Keratinocyte (primary cell): ENCODE results near the gene RUFY3.

Experiments
- EZH2 ChIP-seq: IDR thresholded peaks from one replicate; pipeline ENCODE4 v1.6.1; 2012; ENCODE audit warnings: inconsistent platforms, mild to moderate bottlenecking, low read length, moderate library complexity
- TF ChIP-seq, protein P1 (sequence below), 3 experiments: IDR thresholded peaks in 1 of 3; conservative IDR thresholded peaks in 1 of 3; optimal IDR thresholded peaks in 1 of 3; 2 replicates in 2 of 3; 3 replicates in 1 of 3; pipeline versions ENCODE3 to v1.5.1; 2011; ENCODE audit warnings: low read length in 3 of 3, mild to moderate bottlenecking in 3 of 3, moderate library complexity in 2 of 3, control low read depth in 1 of 3, inconsistent platforms in 1 of 3; ENCODE audit not compliant: insufficient read depth in 2 of 3; ENCODE audit errors: extremely low read depth in 1 of 3

DNA sequence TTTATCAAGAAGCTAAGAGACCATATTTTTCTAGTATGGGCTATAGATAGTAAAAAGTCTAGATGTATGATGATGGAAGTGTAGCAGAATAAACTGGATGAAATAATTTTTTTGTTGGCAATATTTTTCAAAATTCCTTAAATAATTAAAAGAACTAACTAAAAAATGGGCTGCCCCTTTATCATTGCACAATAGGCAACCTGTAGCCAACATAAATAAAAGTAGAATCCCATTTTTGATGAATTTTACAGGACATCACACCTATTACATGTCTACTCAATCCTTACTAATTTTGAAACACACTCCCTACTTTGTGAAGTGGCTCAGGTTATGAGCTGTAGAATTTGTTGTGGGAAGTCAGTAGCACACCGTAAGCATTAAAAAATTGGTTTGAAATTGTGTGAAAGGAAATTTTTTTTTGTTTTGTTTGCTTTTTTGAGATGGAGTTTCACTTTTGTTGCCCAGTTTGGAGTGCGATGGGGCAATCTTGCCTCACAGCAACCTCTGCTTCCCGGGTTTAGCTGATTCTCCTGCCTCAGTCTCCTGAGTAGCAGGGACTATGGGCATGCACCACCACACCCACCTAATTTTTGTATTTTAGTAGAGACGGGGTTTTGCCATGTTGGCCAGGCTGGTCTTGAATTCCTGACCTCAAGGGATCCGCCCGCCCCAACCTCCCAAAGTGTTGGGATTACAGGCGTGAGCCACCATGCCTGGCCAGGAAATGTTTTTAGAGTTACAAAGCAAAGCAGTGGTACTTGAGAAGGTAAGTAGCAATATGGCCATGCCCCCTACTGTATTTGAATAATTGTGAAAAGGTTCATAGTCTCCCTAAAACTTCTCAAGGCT, 8.9 kb upstream of the RUFY3 start:
- TF ChIP-seq, protein P1, sequence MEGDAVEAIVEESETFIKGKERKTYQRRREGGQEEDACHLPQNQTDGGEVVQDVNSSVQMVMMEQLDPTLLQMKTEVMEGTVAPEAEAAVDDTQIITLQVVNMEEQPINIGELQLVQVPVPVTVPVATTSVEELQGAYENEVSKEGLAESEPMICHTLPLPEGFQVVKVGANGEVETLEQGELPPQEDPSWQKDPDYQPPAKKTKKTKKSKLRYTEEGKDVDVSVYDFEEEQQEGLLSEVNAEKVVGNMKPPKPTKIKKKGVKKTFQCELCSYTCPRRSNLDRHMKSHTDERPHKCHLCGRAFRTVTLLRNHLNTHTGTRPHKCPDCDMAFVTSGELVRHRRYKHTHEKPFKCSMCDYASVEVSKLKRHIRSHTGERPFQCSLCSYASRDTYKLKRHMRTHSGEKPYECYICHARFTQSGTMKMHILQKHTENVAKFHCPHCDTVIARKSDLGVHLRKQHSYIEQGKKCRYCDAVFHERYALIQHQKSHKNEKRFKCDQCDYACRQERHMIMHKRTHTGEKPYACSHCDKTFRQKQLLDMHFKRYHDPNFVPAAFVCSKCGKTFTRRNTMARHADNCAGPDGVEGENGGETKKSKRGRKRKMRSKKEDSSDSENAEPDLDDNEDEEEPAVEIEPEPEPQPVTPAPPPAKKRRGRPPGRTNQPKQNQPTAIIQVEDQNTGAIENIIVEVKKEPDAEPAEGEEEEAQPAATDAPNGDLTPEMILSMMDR (optimal IDR thresholded peaks at IDR 0.05 in 1 of 3, IDR thresholded peaks at IDR 0.05 in 1 of 3, conservative IDR thresholded peaks at IDR 0.05 in 1 of 3; ENCODE audit: extremely low read depth in 1 of 3, insufficient read depth in 2 of 3, low read length in 3 of 3), result no peak
- no peak for TF ChIP-seq EZH2
